Adrenal gland (tissue), 5 donors: Measurements from ENCODE around the gene SLCO2A1.

Experiments
- POLR2A ChIP-seq, 2 donors: fragments of 450-650 bp; IDR thresholded peaks; one replicate each; pipeline ENCODE4 v1.6.1; 2017; ENCODE audit warnings: antibody characterized with exemption in 2 of 2, mild to moderate bottlenecking in 2 of 2, moderate library complexity in 1 of 2
- TF ChIP-seq, protein P1 (sequence below), 6 experiments: fragments of 450-650 bp in 4 of 6; fragments of 200-600 bp in 2 of 6; sonication (generic) in 1 of 6; IDR thresholded peaks; 1 replicate in 5 of 6; 2 replicates in 1 of 6; pipeline versions ENCODE4 v1.5.1 to v1.8.0; 2016 to 2021; ENCODE audit warnings: antibody characterized with exemption in 6 of 6, mild to moderate bottlenecking in 2 of 6, moderate library complexity in 1 of 6
- donor health status: DM: no; HTN: no; CAD: no.

GRCh38 chr3:133901083-133901482 lies 128.6 kb downstream of the SLCO2A1 start:
- TF ChIP-seq POLR2A (IDR thresholded peaks at IDR 0.05) = no peak
- TF ChIP-seq, protein P1, sequence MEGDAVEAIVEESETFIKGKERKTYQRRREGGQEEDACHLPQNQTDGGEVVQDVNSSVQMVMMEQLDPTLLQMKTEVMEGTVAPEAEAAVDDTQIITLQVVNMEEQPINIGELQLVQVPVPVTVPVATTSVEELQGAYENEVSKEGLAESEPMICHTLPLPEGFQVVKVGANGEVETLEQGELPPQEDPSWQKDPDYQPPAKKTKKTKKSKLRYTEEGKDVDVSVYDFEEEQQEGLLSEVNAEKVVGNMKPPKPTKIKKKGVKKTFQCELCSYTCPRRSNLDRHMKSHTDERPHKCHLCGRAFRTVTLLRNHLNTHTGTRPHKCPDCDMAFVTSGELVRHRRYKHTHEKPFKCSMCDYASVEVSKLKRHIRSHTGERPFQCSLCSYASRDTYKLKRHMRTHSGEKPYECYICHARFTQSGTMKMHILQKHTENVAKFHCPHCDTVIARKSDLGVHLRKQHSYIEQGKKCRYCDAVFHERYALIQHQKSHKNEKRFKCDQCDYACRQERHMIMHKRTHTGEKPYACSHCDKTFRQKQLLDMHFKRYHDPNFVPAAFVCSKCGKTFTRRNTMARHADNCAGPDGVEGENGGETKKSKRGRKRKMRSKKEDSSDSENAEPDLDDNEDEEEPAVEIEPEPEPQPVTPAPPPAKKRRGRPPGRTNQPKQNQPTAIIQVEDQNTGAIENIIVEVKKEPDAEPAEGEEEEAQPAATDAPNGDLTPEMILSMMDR (IDR thresholded peaks at IDR 0.05) = no peak
